ENCODE measurements around the gene DOCK4.

The DOCK4 gene

GRCh38 chr7:112149734-112150133 lies 56.5 kb downstream of the DOCK4 start:
- Histone ChIP-seq H4K20me1 (ENCODE audit: insufficient read depth) (no peaks in the 10 kb centered on the region), H3K27ac (no peak overlapping the region), H3K27me3 (ENCODE audit: insufficient read depth, low read depth) (no peaks in the 10 kb centered on the region), H2AFZ (ENCODE audit: low read depth) (no peak overlapping the region), H3K4me3 (IDR thresholded peaks at IDR 0.05; ENCODE audit: insufficient read depth, low read depth, low read length) (no peak overlapping the region), H3K4me1 (ENCODE audit: low read depth, poor library complexity, severe bottlenecking) (no peaks in the 10 kb centered on the region), H3K36me3 (ENCODE audit: insufficient read depth) (no peaks in the 10 kb centered on the region), H3K9ac (no peak overlapping the region), H3K79me2 (ENCODE audit: insufficient read depth, low read depth) (no peaks in the 10 kb centered on the region), H3K4me2 (no peak overlapping the region)
- TF ChIP-seq CTCF (conservative IDR thresholded peaks at IDR 0.05; ENCODE audit: low read depth, low read length): no peak

GRCh38 chr7:112147793-112148361 lies 58.3 kb downstream of the DOCK4 start:
- TF ChIP-seq CTCF (conservative IDR thresholded peaks at IDR 0.05; ENCODE audit: low read depth, low read length): no peak
- Histone ChIP-seq H3K79me2 (ENCODE audit: insufficient read depth, low read depth) (no peaks in the 10 kb centered on the region), H3K4me3 (IDR thresholded peaks at IDR 0.05; ENCODE audit: insufficient read depth, low read depth, low read length) (no peak overlapping the region), H3K9ac (no peak overlapping the region), H3K36me3 (ENCODE audit: insufficient read depth) (no peaks in the 10 kb centered on the region), H2AFZ (ENCODE audit: low read depth) (no peak overlapping the region), H3K27me3 (ENCODE audit: insufficient read depth, low read depth) (no peaks in the 10 kb centered on the region), H3K4me2 (no peak overlapping the region), H3K27ac (no peak overlapping the region), H4K20me1 (ENCODE audit: insufficient read depth) (no peaks in the 10 kb centered on the region), H3K4me1 (ENCODE audit: low read depth, poor library complexity, severe bottlenecking) (no peaks in the 10 kb centered on the region)

- no peaks in the 10 kb centered on the region for H3K27me3 ChIP-seq (ENCODE audit: insufficient read depth, low read depth)
Observed at GRCh38 chr7:112145206-112145605, 61.0 kb downstream of the DOCK4 start.

GRCh38 chr7:112144284-112145059 lies 61.7 kb downstream of the DOCK4 start:
- H2AFZ ChIP-seq (ENCODE audit: low read depth): no peak overlapping the region
- no peaks in the 10 kb centered on the region for H3K79me2 ChIP-seq (ENCODE audit: insufficient read depth, low read depth)
- no peak overlapping the region for H3K4me2 ChIP-seq
- H3K4me3 ChIP-seq (IDR thresholded peaks at IDR 0.05; ENCODE audit: insufficient read depth, low read depth, low read length): no peak overlapping the region
- TF ChIP-seq CTCF (conservative IDR thresholded peaks at IDR 0.05; ENCODE audit: low read depth, low read length): no peak
- no peaks in the 10 kb centered on the region for H3K27me3 ChIP-seq (ENCODE audit: insufficient read depth, low read depth)
- H4K20me1 ChIP-seq (ENCODE audit: insufficient read depth): no peaks in the 10 kb centered on the region
- no peak overlapping the region for H3K9ac ChIP-seq
- no peaks in the 10 kb centered on the region for H3K4me1 ChIP-seq (ENCODE audit: low read depth, poor library complexity, severe bottlenecking)
- H3K36me3 ChIP-seq (ENCODE audit: insufficient read depth): no peaks in the 10 kb centered on the region
- no peak overlapping the region for H3K27ac ChIP-seq

More at GRCh38 chr7:112145206-112145605, 61.0 kb downstream of the DOCK4 start:
- H2AFZ ChIP-seq (ENCODE audit: low read depth): no peak overlapping the region
- no peak overlapping the region for H3K4me2 ChIP-seq
- H3K4me3 ChIP-seq (IDR thresholded peaks at IDR 0.05; ENCODE audit: insufficient read depth, low read depth, low read length): no peak overlapping the region
- H3K9ac ChIP-seq: no peak overlapping the region
- TF ChIP-seq CTCF (conservative IDR thresholded peaks at IDR 0.05; ENCODE audit: low read depth, low read length): no peak
- no peaks in the 10 kb centered on the region for H3K4me1 ChIP-seq (ENCODE audit: low read depth, poor library complexity, severe bottlenecking)
- H3K27ac ChIP-seq: no peak overlapping the region
- H4K20me1 ChIP-seq (ENCODE audit: insufficient read depth): no peaks in the 10 kb centered on the region
- H3K36me3 ChIP-seq (ENCODE audit: insufficient read depth): no peaks in the 10 kb centered on the region
- H3K79me2 ChIP-seq (ENCODE audit: insufficient read depth, low read depth): no peaks in the 10 kb centered on the region

All from KMS-11 (cell line).